ENCODE data around the gene ZSCAN12.

DNA sequence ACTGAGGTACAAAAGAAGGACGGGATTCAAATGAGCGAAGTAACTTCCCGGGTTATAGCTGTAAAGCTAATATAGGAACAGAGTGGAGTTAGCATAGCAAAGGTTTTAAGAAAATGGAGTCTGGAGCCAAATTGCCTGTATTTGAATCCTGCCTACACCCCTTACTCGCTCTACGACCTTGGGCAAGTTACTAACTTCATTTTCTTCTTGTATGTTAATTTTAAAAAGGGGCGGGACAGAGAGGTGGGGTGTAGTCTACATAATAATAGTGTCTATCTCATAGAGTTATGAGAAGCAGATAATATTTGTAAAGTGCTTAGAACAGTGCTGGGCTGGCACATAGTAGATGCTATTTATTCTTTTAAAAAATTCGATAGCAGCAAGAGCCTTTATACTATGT, 43.0 kb upstream of the ZSCAN12 start:
- no peak for TF ChIP-seq EZH2 (IDR thresholded peaks at IDR 0.05; ENCODE audit: insufficient read depth, poor library complexity, severe bottlenecking)
- no peak for TF ChIP-seq EZH2phosphoT487 (IDR thresholded peaks at IDR 0.05; ENCODE audit: insufficient read depth, low read depth)
